GM10266 (cell line): ENCODE results near the gene MTA3.

ENCODE experiments used
- DNase-seq: peaks from one replicate; pipeline ENCODE4 v3.0.0; 2012; ENCODE audit errors: extremely low spot score
- TF ChIP-seq, protein P1 (sequence below): IDR thresholded peaks from 2 replicates; pipeline ENCODE4 v1.5.1; 2012; ENCODE audit warnings: mild to moderate bottlenecking, low read depth; ENCODE audit not compliant: control insufficient read depth, insufficient read depth; ENCODE audit errors: missing control alignments

The MTA3 gene

DNA sequence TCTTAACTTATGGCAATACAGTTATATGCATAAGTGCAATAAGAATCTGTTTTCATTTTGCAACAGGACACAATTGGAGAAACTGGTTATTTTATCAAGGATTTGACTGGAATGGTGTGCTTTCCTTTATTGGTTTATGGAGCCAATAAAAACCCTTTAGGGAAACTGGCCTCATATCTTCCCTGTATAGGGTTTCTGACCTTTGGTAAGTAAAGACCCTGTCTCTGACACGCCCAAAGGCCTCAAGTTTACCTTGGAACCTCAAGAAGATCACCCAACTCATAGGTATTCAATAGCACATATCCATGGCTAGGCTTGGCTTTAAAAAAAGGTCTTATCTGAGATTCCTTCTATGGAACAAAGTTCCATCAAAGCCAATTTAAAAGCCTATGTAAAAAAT is 212.7 kb downstream of the MTA3 start:
- TF ChIP-seq, protein P1, sequence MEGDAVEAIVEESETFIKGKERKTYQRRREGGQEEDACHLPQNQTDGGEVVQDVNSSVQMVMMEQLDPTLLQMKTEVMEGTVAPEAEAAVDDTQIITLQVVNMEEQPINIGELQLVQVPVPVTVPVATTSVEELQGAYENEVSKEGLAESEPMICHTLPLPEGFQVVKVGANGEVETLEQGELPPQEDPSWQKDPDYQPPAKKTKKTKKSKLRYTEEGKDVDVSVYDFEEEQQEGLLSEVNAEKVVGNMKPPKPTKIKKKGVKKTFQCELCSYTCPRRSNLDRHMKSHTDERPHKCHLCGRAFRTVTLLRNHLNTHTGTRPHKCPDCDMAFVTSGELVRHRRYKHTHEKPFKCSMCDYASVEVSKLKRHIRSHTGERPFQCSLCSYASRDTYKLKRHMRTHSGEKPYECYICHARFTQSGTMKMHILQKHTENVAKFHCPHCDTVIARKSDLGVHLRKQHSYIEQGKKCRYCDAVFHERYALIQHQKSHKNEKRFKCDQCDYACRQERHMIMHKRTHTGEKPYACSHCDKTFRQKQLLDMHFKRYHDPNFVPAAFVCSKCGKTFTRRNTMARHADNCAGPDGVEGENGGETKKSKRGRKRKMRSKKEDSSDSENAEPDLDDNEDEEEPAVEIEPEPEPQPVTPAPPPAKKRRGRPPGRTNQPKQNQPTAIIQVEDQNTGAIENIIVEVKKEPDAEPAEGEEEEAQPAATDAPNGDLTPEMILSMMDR: no peak
- no peak for DNase-seq

DNA sequence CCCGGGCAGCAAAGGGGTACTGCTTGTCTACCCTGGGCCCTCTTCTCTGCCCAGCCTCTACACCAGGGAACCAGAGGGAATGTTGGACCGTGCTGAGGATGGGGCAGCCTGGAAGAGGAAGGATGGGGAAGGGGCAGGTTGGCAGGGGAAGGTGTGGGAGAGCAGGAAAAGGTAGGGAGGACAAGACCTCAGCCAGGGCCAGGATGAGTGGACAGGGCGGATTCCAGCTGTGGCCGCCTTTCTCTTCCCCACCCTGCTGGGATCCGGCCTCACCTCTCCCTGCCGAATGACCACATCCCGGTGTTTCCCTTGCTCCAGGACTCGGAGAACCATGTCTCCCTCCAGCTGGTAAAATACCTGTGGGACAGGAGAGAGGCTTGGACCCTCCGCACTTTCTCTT is 215.1 kb downstream of the MTA3 start:
- TF ChIP-seq, protein P1: no peak

DNA sequence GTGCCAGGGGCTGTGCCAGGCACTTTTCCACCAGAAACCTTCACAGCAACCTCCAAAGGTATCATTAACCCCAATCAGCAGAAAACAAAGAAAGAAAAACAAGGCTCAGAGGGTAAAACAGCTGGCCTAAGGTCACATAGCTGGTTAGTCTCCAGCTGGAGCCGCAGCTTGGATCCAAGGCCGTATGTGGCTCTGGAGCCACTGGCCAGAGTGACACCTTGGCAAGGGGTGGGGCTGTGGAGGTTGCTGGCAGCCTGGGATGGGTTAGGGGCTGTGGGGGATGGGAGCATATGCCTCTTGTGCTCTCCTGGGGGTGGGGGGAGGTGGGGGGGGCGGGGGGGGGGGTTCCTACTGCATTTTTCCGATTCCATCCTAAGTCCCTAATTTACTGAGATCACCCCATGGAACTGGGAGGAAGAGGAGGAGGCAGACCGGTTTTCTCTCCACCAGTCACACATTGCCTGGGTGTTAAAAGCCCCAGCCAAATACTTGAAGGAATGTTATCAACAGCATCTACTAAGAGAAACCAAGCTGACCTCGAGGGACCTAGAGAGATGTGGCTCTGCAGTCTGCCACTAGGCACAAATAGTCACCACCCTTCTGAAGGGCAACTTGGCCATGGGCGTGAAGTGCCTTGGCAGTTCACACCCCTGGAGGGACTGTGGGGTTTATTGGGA is 215.9 kb downstream of the MTA3 start:
- TF ChIP-seq, protein P1: no peak
- DNase-seq: no peak

More for the DNA sequence above, 215.1 kb downstream of the MTA3 start:
- DNase-seq: no peak

DNA sequence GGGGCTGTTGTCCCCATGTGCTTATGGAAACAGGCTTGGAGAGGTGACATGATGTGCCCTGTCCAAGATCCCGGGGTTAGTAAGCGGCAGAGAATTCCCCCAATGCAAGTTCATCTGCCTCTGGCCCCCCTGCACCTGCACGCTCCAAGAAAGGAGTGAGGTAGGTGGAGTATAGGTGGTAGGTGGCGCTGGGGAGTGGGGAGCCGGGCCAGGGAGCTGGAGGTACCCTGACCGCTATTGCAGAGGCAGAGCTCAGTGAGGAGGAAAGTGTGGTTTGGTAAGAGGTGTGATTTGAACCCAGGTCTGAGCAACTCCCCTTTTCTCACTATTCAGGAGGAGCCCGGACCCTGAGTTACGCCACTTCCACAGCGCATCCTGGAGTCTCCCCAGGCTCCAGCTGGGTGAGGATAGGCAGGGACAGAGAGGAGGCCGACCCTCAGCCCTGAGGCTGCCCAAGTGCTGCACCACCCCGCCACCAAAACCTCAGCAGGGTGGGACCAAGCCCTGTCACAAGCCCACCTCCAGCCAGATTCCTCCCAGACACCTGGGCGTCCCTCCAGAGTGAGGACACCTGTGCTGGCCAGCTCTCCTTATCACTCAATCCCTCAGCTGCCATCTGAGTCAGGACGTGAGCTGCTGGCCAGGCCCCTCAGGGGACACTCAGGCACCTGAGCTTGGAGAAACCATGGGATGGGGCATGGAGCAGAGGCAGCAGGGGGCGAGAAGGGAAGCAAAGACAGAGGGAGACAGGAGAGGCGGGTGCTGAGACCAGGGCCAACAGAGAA is 218.3 kb downstream of the MTA3 start:
- TF ChIP-seq, protein P1: no peak

DNA sequence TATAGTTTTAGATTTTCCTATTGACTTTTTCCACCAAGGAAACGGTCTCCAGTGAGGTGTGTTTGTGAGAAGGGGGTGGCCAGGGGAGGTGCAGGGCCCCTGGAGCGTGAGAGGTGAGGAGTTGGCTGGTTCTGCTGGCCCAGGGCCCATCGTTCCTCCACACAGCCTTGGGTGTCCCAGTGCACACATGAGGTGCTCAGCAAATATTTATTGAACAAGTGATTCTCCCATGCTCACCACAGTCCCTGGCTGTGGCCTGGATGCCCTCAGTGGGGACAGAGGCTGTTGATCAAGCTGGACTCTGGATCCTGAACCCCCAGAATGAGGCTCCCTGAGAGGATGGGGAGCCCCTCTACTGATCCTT is 219.0 kb downstream of the MTA3 start:
- no peak for DNase-seq
- TF ChIP-seq, protein P1: no peak

More for the DNA sequence above, 218.3 kb downstream of the MTA3 start:
- DNase-seq: no peak

DNA sequence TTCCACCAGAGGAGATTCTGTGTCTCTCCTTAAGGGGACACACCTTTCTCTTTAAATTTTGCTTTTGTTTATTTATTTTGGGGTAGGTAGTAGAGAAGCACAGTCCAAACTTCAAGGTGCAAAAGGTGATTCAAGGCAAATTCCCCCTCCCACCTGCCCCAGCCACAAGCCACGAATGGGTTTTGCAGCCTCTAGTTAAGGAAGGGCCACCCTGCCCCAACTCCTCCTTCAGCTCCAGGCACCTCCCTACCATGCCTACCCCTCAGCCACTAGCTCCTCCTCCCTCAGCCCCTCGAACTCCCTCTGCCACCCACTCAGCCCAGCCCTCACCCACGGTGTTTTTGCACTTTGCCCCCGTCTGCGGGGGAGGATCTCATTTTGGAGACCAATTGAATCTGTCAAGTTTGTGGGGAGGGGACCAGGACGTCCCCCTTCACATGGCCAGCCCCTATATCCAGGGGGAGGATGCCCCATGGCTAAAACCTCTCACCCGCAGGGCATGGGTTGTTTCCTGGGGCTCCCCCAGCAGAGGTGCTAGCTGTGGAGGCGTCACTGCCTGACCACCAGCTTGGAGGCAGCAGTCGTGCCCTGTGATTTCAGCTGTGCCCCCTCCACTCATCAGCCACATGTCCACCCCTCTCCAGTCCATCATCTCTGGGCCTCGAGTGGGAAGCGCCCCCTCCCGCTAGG is 219.5 kb downstream of the MTA3 start:
- TF ChIP-seq, protein P1: no peak
- DNase-seq: no peak

DNA sequence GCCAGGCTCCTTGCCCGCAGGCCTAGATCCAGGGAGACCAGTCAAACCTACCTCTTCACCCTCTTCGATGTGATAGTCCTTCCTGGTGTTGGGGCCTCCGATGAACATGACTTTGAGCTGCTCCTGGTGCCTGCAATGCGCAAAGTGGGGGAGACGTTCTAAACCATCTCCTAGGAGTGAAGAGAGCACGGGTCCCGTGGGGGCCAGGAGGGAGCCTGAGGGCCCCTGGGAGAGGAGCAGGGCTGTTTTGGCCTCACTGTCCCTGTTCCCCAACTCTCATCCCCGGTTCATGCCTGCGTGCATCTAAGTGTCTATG is 220.0 kb downstream of the MTA3 start:
- no peak for DNase-seq
- TF ChIP-seq, protein P1: no peak
